ENCODE results near the gene CAMTA2. TPM values are rescaled to one million over a fixed set of nuclear protein-coding genes. Genes with fewer than 3 reads are reported as not detected.

Gene CAMTA2
- total and polyA plus RNA-seq, 9 of the 15 experiments (the other 6 are each of a cell fraction or from before 2014, with no cell fraction given) = 0.24 to 25.1 (median 6.3) TPM

DNA sequence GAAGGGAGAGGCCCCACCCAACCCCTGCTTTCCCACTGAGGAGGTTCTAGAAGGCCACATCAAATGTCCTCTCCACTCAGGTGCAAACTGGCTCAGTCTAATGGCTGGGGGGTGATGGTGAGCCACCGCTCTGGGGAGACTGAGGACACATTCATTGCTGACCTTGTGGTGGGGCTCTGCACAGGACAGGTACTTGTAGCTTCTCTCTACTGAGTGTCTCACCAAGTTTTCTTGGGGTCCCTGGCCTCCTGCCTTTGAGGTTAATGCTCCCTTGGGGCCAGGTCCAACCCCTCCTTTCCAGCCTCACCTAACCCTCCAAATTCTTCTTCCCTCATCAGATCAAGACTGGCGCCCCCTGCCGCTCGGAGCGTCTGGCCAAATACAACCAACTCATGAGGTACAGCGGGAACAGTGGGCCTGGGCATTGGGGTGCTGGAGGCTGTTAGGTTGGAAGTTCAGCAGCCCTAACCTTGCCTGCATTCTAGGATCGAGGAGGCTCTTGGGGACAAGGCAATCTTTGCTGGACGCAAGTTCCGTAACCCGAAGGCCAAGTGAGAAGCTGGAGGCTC, 30.9 kb downstream of the CAMTA2 start:
- H3K27ac ChIP-seq (ENCODE audit: extremely low read depth, low read depth, low read length) = no peak overlapping the region
- BruUV-seq (replicated peaks) = no TSS peak
- no peaks in the 10 kb centered on the region for H3K9me3 ChIP-seq (replicated peaks; ENCODE audit: control insufficient read depth, insufficient read depth, low read depth, low read length)
- peaks cover 4% of the 10 kb centered on the region for H3K79me2 ChIP-seq (ENCODE audit: control insufficient read depth, insufficient read depth, low read length)
- FAIRE-seq (peak; percentile 23), ATAC-seq (peak; percentile 50), DNase-seq (ENCODE audit: extremely low read depth in 1 of 4, low spot score in 3 of 4) (peak in 2 of 4 experiments; percentile 18 to 59)
- no peaks in the 10 kb centered on the region for H3K27me3 ChIP-seq (ENCODE audit: control insufficient read depth in 2 of 2, insufficient read depth in 2 of 2, low read length in 2 of 2)
- H3K4me3 ChIP-seq = no peak overlapping the region
- no peak for TF ChIP-seq JUND (IDR thresholded peaks at IDR 0.05; ENCODE audit: borderline replicate concordance, low read depth, low read length)
- no peak for TF ChIP-seq JUND (tag; IDR thresholded peaks at IDR 0.05; ENCODE audit: borderline replicate concordance, low read depth, low read length)
- TF ChIP-seq, protein P1, sequence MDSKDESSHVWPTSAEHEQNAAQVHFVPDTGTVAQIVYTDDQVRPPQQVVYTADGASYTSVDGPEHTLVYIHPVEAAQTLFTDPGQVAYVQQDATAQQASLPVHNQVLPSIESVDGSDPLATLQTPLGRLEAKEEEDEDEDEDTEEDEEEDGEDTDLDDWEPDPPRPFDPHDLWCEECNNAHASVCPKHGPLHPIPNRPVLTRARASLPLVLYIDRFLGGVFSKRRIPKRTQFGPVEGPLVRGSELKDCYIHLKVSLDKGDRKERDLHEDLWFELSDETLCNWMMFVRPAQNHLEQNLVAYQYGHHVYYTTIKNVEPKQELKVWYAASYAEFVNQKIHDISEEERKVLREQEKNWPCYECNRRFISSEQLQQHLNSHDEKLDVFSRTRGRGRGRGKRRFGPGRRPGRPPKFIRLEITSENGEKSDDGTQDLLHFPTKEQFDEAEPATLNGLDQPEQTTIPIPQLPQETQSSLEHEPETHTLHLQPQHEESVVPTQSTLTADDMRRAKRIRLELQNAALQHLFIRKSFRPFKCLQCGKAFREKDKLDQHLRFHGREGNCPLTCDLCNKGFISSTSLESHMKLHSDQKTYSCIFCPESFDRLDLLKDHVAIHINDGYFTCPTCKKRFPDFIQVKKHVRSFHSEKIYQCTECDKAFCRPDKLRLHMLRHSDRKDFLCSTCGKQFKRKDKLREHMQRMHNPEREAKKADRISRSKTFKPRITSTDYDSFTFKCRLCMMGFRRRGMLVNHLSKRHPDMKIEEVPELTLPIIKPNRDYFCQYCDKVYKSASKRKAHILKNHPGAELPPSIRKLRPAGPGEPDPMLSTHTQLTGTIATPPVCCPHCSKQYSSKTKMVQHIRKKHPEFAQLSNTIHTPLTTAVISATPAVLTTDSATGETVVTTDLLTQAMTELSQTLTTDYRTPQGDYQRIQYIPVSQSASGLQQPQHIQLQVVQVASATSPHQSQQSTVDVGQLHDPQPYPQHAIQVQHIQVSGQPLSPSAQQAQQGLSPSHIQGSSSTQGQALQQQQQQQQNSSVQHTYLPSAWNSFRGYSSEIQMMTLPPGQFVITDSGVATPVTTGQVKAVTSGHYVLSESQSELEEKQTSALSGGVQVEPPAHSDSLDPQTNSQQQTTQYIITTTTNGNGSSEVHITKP (IDR thresholded peaks at IDR 0.05; ENCODE audit: partially characterized antibody) = peak; percentile 65
- no peak for TF ChIP-seq KLF16 (IDR thresholded peaks at IDR 0.05)
- TF ChIP-seq, protein P2, sequence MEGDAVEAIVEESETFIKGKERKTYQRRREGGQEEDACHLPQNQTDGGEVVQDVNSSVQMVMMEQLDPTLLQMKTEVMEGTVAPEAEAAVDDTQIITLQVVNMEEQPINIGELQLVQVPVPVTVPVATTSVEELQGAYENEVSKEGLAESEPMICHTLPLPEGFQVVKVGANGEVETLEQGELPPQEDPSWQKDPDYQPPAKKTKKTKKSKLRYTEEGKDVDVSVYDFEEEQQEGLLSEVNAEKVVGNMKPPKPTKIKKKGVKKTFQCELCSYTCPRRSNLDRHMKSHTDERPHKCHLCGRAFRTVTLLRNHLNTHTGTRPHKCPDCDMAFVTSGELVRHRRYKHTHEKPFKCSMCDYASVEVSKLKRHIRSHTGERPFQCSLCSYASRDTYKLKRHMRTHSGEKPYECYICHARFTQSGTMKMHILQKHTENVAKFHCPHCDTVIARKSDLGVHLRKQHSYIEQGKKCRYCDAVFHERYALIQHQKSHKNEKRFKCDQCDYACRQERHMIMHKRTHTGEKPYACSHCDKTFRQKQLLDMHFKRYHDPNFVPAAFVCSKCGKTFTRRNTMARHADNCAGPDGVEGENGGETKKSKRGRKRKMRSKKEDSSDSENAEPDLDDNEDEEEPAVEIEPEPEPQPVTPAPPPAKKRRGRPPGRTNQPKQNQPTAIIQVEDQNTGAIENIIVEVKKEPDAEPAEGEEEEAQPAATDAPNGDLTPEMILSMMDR (IDR thresholded peaks at IDR 0.05 in 2 of 3, conservative IDR thresholded peaks at IDR 0.05 in 1 of 3; ENCODE audit: insufficient read depth in 2 of 3, low read depth in 1 of 3, low read length in 3 of 3) = peak; percentile 37 to 51 (median 40); a peak in 4 of 6 replicates
- TF ChIP-seq, protein P3, sequence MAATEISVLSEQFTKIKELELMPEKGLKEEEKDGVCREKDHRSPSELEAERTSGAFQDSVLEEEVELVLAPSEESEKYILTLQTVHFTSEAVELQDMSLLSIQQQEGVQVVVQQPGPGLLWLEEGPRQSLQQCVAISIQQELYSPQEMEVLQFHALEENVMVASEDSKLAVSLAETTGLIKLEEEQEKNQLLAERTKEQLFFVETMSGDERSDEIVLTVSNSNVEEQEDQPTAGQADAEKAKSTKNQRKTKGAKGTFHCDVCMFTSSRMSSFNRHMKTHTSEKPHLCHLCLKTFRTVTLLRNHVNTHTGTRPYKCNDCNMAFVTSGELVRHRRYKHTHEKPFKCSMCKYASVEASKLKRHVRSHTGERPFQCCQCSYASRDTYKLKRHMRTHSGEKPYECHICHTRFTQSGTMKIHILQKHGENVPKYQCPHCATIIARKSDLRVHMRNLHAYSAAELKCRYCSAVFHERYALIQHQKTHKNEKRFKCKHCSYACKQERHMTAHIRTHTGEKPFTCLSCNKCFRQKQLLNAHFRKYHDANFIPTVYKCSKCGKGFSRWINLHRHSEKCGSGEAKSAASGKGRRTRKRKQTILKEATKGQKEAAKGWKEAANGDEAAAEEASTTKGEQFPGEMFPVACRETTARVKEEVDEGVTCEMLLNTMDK (IDR thresholded peaks at IDR 0.05; ENCODE audit: borderline replicate concordance, insufficient read depth, low read depth, low read length, poor library complexity, severe bottlenecking) = peak; percentile 70
- TF ChIP-seq ELF1 (tag; IDR thresholded peaks at IDR 0.05) = no peak
- TF ChIP-seq KDM5B (IDR thresholded peaks at IDR 0.05; ENCODE audit: insufficient replicate concordance, low read depth, low read length) = no peak
- no peak for TF ChIP-seq TARDBP (IDR thresholded peaks at IDR 0.05)
- no peak for TF ChIP-seq GATAD2B (IDR thresholded peaks at IDR 0.05; ENCODE audit: borderline replicate concordance)
- H4K20me1 ChIP-seq (replicated peaks; ENCODE audit: control insufficient read depth, insufficient read depth, low read length) = no peaks in the 10 kb centered on the region
- intact Hi-C loops (cut with micrococcal nuclease) (no loop called here), in situ Hi-C loops (cut with MboI) (no loop called here)
- no peak overlapping the region for H3K9ac ChIP-seq (ENCODE audit: insufficient read depth in 1 of 2, low read depth in 2 of 2, low read length in 2 of 2)
- WGBS (ENCODE audit: insufficient coverage, low coverage, missing lambda C conversion rate) = 41% methylated on average over 6 of the region's 10 CpGs
- no peaks in the 10 kb centered on the region; the same call in 2 of the 3 replicates for H3K36me3 ChIP-seq (ENCODE audit: control insufficient read depth, insufficient read depth, low read length)
- no peaks in the 10 kb centered on the region for H3K9me1 ChIP-seq (ENCODE audit: control insufficient read depth, insufficient read depth, low read length)
- ChIA-PET CTCF (ENCODE audit: low intra/inter-chr PET ratio) (interaction anchor here (0.6 kb wide), 1 partner anchor 101 kb away, joined by 3 read pairs; no protein-coding TSS in a partner anchor), POLR2A (interaction anchor here (1.1 kb wide), 1 partner anchor 16 kb away, joined by 7 read pairs; the partner anchor contains the start of gene RNF167)
- H3K4me2 ChIP-seq (ENCODE audit: insufficient read depth, low read length) = no peak overlapping the region
- peaks cover 11 to 29% of the 10 kb centered on the region in 2 experiments for H3K4me1 ChIP-seq (replicated peaks in 1 of 2; ENCODE audit: control insufficient read depth in 2 of 2, insufficient read depth in 2 of 2, low read length in 2 of 2)
- H2AFZ ChIP-seq (ENCODE audit: low read depth, low read length) = no peak overlapping the region
